GM21423 (cell line): ENCODE data around the gene RACGAP1.
"Not testable (repeated sequence)": the region's sequence is repeated elsewhere in the genome, so short reads cannot be mapped to it uniquely, and the experiment has no call there.

Experiments
- ATAC-seq: cut with Tn5 transposase; IDR thresholded peaks from one replicate; pipeline ENCODE4 v1.9.1; 2021; ENCODE audit warnings: mild to moderate bottlenecking, moderate library complexity; ENCODE audit not compliant: unreplicated experiment

RACGAP1 gene

GRCh38 chr12:49998453-49998852 lies 26.8 kb downstream of the RACGAP1 start:
- ATAC-seq = no peak

- ATAC-seq = no peak
Observed at GRCh38 chr12:49990273-49990672, 35.0 kb downstream of the RACGAP1 start.

- not testable (repeated sequence) for ATAC-seq
Observed at GRCh38 chr12:49989400-49989799, 35.9 kb downstream of the RACGAP1 start.

DNA sequence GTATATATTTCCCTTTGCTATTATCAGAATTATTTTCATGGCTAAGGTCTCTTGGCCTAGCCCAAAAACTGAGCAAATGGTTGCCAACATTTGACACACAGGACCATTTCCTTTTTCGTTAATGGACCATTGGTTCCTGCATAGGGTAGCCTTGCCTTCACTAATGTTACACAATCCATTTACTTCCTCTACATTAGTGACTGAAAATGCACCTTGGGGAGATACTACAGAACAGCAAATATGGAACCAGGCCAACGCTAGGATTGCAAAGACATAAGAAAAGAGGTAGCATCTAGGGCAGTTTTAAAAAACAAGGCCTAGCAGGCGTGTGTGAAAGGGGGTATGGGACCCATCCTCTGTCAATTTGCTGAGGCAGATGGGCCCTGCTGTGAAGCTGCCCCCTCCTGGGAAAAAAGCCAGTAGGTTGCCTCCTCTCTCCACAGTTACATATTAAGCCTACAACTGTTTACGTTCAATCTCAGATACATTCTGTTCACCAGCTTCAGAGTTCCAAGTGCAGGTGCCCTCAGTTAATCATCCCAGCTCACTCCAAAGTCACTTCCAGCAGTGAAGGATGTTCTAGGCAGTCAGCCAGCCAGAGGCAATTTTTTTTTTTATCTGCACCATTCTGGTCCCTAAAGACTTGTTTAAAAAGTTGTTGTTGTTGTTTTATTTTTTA lies 37.5 kb downstream of the RACGAP1 start:
- no peak for ATAC-seq

DNA sequence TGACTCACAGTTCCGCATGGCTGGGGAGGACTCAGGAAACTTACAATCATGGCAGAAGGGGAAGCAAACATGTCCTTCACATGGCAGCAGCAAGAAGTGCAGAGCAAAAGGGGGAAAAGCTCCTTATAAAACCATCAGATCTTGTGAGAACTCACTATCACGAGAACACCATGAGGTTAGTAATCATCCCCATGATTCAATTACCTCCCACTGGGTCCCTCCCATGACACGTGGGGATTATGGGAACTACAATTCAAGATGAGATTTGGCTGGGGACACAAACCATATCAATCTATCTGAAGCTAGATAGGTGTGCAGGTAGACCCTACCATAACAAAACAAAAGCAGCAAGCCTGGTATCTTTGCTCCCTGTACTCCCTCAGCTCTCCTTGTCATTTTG lies 38.8 kb downstream of the RACGAP1 start:
- ATAC-seq = not testable (repeated sequence)

GRCh38 chr12:49985981-49986380 lies 39.3 kb downstream of the RACGAP1 start:
- no peak for ATAC-seq

GRCh38 chr12:49984476-49985359 lies 40.6 kb downstream of the RACGAP1 start:
- no peak for ATAC-seq

GRCh38 chr12:49983892-49984291 lies 41.4 kb downstream of the RACGAP1 start:
- ATAC-seq = no peak

GRCh38 chr12:49982246-49983087 lies 42.8 kb downstream of the RACGAP1 start:
- ATAC-seq = no peak

GRCh38 chr12:49980501-49981349 lies 44.6 kb downstream of the RACGAP1 start:
- ATAC-seq = no peak

GRCh38 chr12:49979791-49980190 lies 45.5 kb downstream of the RACGAP1 start:
- no peak for ATAC-seq

DNA sequence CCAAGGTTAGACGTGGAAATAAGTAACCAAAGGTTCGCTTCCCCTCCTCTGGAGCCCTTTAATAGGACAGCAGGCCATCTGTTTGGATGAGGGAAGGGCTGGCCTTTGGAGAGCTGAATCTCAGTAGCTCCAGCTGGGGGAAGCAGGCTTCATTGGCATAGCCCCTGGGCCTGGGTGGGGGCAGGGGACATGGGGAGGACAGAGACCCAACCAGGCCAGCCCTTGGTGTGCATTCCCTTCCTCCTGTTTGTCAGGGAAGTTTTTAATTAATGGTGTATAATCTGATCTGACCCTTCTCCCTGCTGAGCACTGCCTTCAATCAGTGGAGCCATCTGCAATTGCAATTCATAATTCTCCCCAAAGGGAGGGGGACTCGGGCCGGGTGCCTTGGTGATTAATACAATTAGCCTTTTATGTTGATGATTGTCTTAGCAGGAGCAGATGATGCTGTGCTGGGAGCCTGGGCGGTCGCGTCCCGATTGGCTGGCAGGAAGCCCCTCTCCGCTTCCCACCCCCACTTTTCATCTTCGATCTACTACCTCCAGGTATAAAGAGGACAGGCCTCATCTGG lies 46.2 kb downstream of the RACGAP1 start:
- ATAC-seq = no peak

- no peak for ATAC-seq
Observed at GRCh38 chr12:49978125-49978524, 47.2 kb downstream of the RACGAP1 start.

GRCh38 chr12:49976557-49976956 lies 48.7 kb downstream of the RACGAP1 start:
- ATAC-seq = no peak

- no peak for ATAC-seq
Observed at GRCh38 chr12:49975318-49975761, 50.0 kb downstream of the RACGAP1 start.

GRCh38 chr12:49974677-49975317 lies 50.5 kb downstream of the RACGAP1 start:
- ATAC-seq = no peak

GRCh38 chr12:49974231-49974675 lies 51.0 kb downstream of the RACGAP1 start:
- ATAC-seq = no peak

- no peak for ATAC-seq
Observed at GRCh38 chr12:49973361-49973830, 51.9 kb downstream of the RACGAP1 start.

- ATAC-seq = no peak
Observed at GRCh38 chr12:49972641-49973360, 52.5 kb downstream of the RACGAP1 start, which contains the start of gene AQP6. Gene AQP6, plus strand, starts transcription at chr12:49972947. Its CDS starts 227 bp downstream, at chr12:49973174.
